ENCODE measurements around the gene SIGLEC5.

SIGLEC5 gene

DNA sequence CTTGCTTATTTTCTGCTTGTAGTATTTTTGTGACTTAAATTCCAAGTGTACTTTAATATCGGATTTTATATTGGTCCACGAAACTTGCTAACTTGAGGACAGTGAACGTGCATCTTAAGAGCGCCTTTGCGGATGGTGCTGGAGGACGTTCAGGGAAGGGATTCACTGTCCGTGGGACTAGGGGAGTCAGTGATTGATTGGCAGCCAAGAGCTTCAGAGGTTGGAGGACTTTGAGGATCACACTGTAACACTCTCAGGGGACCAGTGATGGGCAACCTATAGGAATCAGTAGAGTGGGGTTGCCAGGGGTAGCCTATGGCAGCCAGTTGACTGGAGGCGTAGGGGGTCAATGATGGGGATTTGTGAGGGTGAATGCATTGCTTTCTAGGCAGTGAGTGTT, 58.6 kb downstream of the SIGLEC5 start:
- Histone ChIP-seq H3F3A (ENCODE audit: insufficient read depth) (no peaks in the 10 kb centered on the region), H3K9ac (ENCODE audit: low read length) (no peak overlapping the region), H3K9me2 (replicated peaks; ENCODE audit: insufficient read depth, low read length) (no peaks in the 10 kb centered on the region), H3K4me2 (ENCODE audit: low read depth, low read length, poor library complexity, severe bottlenecking) (no peak overlapping the region), H3K79me2 (ENCODE audit: insufficient read depth, low read length) (no peaks in the 10 kb centered on the region), H3K36me3 (ENCODE audit: low read length) (no peaks in the 10 kb centered on the region), H3K4me3 (ENCODE audit: insufficient read depth, low read length, poor library complexity, severe bottlenecking) (no peak overlapping the region), H3K27ac (ENCODE audit: low read depth, low read length) (no peak overlapping the region), H3K9me3 (ENCODE audit: insufficient read depth, low read length) (no peaks in the 10 kb centered on the region), H3K27me3 (ENCODE audit: low read length) (no peaks in the 10 kb centered on the region), H4K20me1 (ENCODE audit: low read depth, low read length) (no peaks in the 10 kb centered on the region), H2AFZ (ENCODE audit: low read depth, low read length, severe bottlenecking) (no peak overlapping the region)
- TF ChIP-seq, protein P1, sequence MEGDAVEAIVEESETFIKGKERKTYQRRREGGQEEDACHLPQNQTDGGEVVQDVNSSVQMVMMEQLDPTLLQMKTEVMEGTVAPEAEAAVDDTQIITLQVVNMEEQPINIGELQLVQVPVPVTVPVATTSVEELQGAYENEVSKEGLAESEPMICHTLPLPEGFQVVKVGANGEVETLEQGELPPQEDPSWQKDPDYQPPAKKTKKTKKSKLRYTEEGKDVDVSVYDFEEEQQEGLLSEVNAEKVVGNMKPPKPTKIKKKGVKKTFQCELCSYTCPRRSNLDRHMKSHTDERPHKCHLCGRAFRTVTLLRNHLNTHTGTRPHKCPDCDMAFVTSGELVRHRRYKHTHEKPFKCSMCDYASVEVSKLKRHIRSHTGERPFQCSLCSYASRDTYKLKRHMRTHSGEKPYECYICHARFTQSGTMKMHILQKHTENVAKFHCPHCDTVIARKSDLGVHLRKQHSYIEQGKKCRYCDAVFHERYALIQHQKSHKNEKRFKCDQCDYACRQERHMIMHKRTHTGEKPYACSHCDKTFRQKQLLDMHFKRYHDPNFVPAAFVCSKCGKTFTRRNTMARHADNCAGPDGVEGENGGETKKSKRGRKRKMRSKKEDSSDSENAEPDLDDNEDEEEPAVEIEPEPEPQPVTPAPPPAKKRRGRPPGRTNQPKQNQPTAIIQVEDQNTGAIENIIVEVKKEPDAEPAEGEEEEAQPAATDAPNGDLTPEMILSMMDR (IDR thresholded peaks at IDR 0.05; ENCODE audit: insufficient read depth, low read length, poor library complexity, severe bottlenecking), result no peak
- TF ChIP-seq EZH2phosphoT487 (conservative IDR thresholded peaks at IDR 0.05; ENCODE audit: low read length), result no peak

DNA sequence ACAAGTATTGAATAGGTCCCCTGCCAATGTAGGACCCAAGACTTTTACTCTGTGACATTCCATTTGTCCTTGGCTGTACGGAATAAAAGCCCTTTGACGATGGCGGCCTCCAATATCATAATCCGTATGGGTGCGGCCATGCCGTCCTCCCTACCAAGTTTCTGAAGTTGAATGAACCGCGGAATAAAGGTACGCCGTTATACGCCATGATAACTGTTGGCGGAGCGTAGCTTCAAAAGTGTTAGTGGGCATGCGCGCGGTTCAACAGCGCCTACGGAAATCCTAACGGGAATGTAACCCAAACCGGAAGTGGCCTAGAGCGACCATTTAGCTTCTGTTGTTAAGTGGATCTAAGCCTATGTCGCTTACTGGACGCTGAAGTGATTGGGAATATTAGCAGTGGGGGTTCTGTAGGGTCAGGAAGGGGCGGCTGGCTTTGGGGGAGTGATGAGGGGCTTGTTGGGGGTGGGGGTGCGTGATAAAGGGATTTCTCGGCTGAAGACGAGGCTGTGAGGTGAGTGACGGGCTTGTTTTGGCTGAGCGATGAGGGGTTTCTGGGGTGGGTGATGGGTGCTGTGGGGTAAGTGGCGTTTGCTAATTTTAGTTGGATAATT, 59.1 kb downstream of the SIGLEC5 start, which contains the start of gene ZNF175:
Gene ZNF175 (plus strand): TSS at position 322 of the 614 bp plus-strand sequence. CDS start 2,047 bp downstream, outside the sequence.
- Histone ChIP-seq H3K36me3 (ENCODE audit: low read length) (no peaks in the 10 kb centered on the region), H3K9ac (ENCODE audit: low read length) (no peak within 1 kb of the TSS), H2AFZ (ENCODE audit: low read depth, low read length, severe bottlenecking) (no peak within 1 kb of the TSS), H3K79me2 (ENCODE audit: insufficient read depth, low read length) (no peaks in the 10 kb centered on the region), H3K27ac (ENCODE audit: low read depth, low read length) (no peak within 1 kb of the TSS), H3K4me3 (ENCODE audit: insufficient read depth, low read length, poor library complexity, severe bottlenecking) (no peak within 1 kb of the TSS), H3F3A (ENCODE audit: insufficient read depth) (no peaks in the 10 kb centered on the region), H4K20me1 (ENCODE audit: low read depth, low read length) (no peaks in the 10 kb centered on the region), H3K27me3 (ENCODE audit: low read length) (no peaks in the 10 kb centered on the region), H3K9me3 (ENCODE audit: insufficient read depth, low read length) (no peaks in the 10 kb centered on the region), H3K4me2 (ENCODE audit: low read depth, low read length, poor library complexity, severe bottlenecking) (no peak within 1 kb of the TSS), H3K9me2 (replicated peaks; ENCODE audit: insufficient read depth, low read length) (no peaks in the 10 kb centered on the region)
- TF ChIP-seq, protein P1 (IDR thresholded peaks at IDR 0.05; ENCODE audit: insufficient read depth, low read length, poor library complexity, severe bottlenecking), result no peak
- no peak for TF ChIP-seq EZH2phosphoT487 (conservative IDR thresholded peaks at IDR 0.05; ENCODE audit: low read length)

DNA sequence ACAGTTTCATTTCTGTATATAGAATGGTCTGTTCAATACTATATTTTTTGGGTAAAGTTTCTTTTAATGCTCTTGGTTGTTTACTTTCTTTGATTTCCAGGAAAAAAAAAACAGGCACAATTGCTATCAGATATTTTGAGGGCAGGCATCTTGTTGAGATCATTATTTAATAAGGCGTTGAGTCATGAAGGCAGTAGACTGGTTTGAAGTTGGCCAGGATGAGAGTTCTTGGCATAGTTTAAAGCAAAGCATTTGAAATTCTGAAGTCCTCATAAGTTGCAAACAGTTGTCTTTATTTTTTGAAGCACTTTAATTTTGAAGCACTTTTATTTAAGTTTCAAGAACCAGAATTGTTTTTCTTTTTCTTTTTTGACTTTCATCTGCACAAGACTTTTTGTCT, 61.7 kb downstream of the SIGLEC5 start:
- H2AFZ ChIP-seq (ENCODE audit: low read depth, low read length, severe bottlenecking), result no peak overlapping the region
- H3K79me2 ChIP-seq (ENCODE audit: insufficient read depth, low read length), result no peaks in the 10 kb centered on the region
- H3K9me3 ChIP-seq (ENCODE audit: insufficient read depth, low read length), result no peaks in the 10 kb centered on the region
- no peaks in the 10 kb centered on the region for H3K36me3 ChIP-seq (ENCODE audit: low read length)
- no peaks in the 10 kb centered on the region for H3F3A ChIP-seq (ENCODE audit: insufficient read depth)
- H3K9ac ChIP-seq (ENCODE audit: low read length), result no peak overlapping the region
- no peak overlapping the region for H3K27ac ChIP-seq (ENCODE audit: low read depth, low read length)
- no peak overlapping the region for H3K4me2 ChIP-seq (ENCODE audit: low read depth, low read length, poor library complexity, severe bottlenecking)
- H3K9me2 ChIP-seq (replicated peaks; ENCODE audit: insufficient read depth, low read length), result no peaks in the 10 kb centered on the region
- H4K20me1 ChIP-seq (ENCODE audit: low read depth, low read length), result no peaks in the 10 kb centered on the region
- no peak overlapping the region for H3K4me3 ChIP-seq (ENCODE audit: insufficient read depth, low read length, poor library complexity, severe bottlenecking)
- no peaks in the 10 kb centered on the region for H3K27me3 ChIP-seq (ENCODE audit: low read length)
- TF ChIP-seq EZH2phosphoT487 (conservative IDR thresholded peaks at IDR 0.05; ENCODE audit: low read length), result no peak
- TF ChIP-seq, protein P1 (IDR thresholded peaks at IDR 0.05; ENCODE audit: insufficient read depth, low read length, poor library complexity, severe bottlenecking), result no peak
